ENCODE results near the gene ZNF608.

ZNF608 gene

GRCh38 chr5:124714910-124715309 is 31.5 kb downstream of the ZNF608 start:
- DNase-seq (ENCODE audit: low spot score), result no peak

GRCh38 chr5:124713595-124713994 is 32.8 kb downstream of the ZNF608 start:
- DNase-seq (ENCODE audit: low spot score), result no peak

GRCh38 chr5:124712731-124713305 is 33.6 kb downstream of the ZNF608 start:
- no peak for DNase-seq (ENCODE audit: low spot score)

- no peak for DNase-seq (ENCODE audit: low spot score)
These were observed 38.4 kb downstream of the ZNF608 start for GRCh38 chr5:124708086-124708485.

GRCh38 chr5:124707520-124707919 is 38.9 kb downstream of the ZNF608 start:
- no peak for DNase-seq (ENCODE audit: low spot score)

- DNase-seq (ENCODE audit: low spot score), result no peak
These were observed 39.6 kb downstream of the ZNF608 start for GRCh38 chr5:124706729-124707361.

- DNase-seq (ENCODE audit: low spot score), result no peak
These were observed 40.4 kb downstream of the ZNF608 start for GRCh38 chr5:124706051-124706450.

- no peak for DNase-seq (ENCODE audit: low spot score)
These were observed 40.9 kb downstream of the ZNF608 start for GRCh38 chr5:124705577-124705976.

GRCh38 chr5:124704594-124705284 is 41.7 kb downstream of the ZNF608 start:
- no peak for DNase-seq (ENCODE audit: low spot score)

- no peak for DNase-seq (ENCODE audit: low spot score)
These were observed 42.4 kb downstream of the ZNF608 start for GRCh38 chr5:124703995-124704394.

- no peak for DNase-seq (ENCODE audit: low spot score)
These were observed 43.9 kb downstream of the ZNF608 start for GRCh38 chr5:124702525-124702924.

- DNase-seq (ENCODE audit: low spot score), result no peak
These were observed 44.5 kb downstream of the ZNF608 start for GRCh38 chr5:124701873-124702425.

- DNase-seq (ENCODE audit: low spot score), result no peak
These were observed 45.4 kb downstream of the ZNF608 start for GRCh38 chr5:124701016-124701415.

- no peak for DNase-seq (ENCODE audit: low spot score)
These were observed 46.1 kb downstream of the ZNF608 start for GRCh38 chr5:124700333-124700732.

GRCh38 chr5:124698770-124699169 is 47.7 kb downstream of the ZNF608 start:
- no peak for DNase-seq (ENCODE audit: low spot score)

- no peak for DNase-seq (ENCODE audit: low spot score)
These were observed 48.4 kb downstream of the ZNF608 start for GRCh38 chr5:124697933-124698591.

GRCh38 chr5:124697501-124697900 is 48.9 kb downstream of the ZNF608 start:
- DNase-seq (ENCODE audit: low spot score), result no peak

GRCh38 chr5:124696898-124697297 is 49.5 kb downstream of the ZNF608 start:
- DNase-seq (ENCODE audit: low spot score), result no peak

All from HuH-7.5 (cell line).